ENCODE results near the gene LRMDA. TPM values are rescaled to one million over a fixed set of nuclear protein-coding genes. Genes with fewer than 3 reads are reported as not detected.

LRMDA gene
- polyA plus RNA-seq, 2 of the 4 experiments (the other 2 are of a cell fraction) = 4.6 to 5.2 TPM

GRCh38 chr10:76514321-76514720, 1082.9 kb downstream of the LRMDA start:
- DNase-seq (ENCODE audit: low read depth in 1 of 2, low spot score in 1 of 2) = no peak
- Histone ChIP-seq H3K27ac (no peak overlapping the region), H3K4me3 (no peak overlapping the region), H3K9me3 (no peaks in the 10 kb centered on the region), H3K4me1 (no peaks in the 10 kb centered on the region), H3K4me2 (no peak overlapping the region)
- POLR2A ChIA-PET = no interaction called here
- WGBS (ENCODE audit: missing lambda C conversion rate) = 60% methylated on average over 2 of the region's 2 CpGs
- ATAC-seq = no peak
- TF ChIP-seq SMC3 (IDR thresholded peaks at IDR 0.05) (no peak), RNF2 (IDR thresholded peaks at IDR 0.05; ENCODE audit: borderline replicate concordance, low read depth) (no peak), BCL3 (IDR thresholded peaks at IDR 0.05) (no peak), RAD21 (conservative IDR thresholded peaks at IDR 0.05 in 1 of 2, IDR thresholded peaks at IDR 0.05 in 1 of 2) (no peak), BHLHE40 (IDR thresholded peaks at IDR 0.05; ENCODE audit: low read depth, low read length) (no peak)
- CTCF ChIA-PET = no interaction called here
- no peak for FAIRE-seq

GRCh38 chr10:76514869-76515268, 1083.4 kb downstream of the LRMDA start:
- WGBS (ENCODE audit: missing lambda C conversion rate) = 3% methylated on average over 1 of the region's 1 CpG
- no peak overlapping the region for H3K4me2 ChIP-seq
- FAIRE-seq = no peak
- no peak overlapping the region for H3K4me3 ChIP-seq
- no peaks in the 10 kb centered on the region for H3K4me1 ChIP-seq
- ChIA-PET CTCF (no interaction called here), POLR2A (no interaction called here)
- TF ChIP-seq BCL3 (IDR thresholded peaks at IDR 0.05) (no peak), CBX8 (IDR thresholded peaks at IDR 0.05) (no peak), ZSCAN20 (CRISPR knock-in tag; IDR thresholded peaks at IDR 0.05) (no peak), NPAS2 (CRISPR knock-in tag; IDR thresholded peaks at IDR 0.05; ENCODE audit: borderline replicate concordance) (no peak), HOXB13 (CRISPR knock-in tag; IDR thresholded peaks at IDR 0.05; ENCODE audit: low read depth) (no peak), GATA3 (IDR thresholded peaks at IDR 0.05; ENCODE audit: borderline replicate concordance) (no peak), HOXB5 (CRISPR knock-in tag; IDR thresholded peaks at IDR 0.05) (no peak), ELK1 (IDR thresholded peaks at IDR 0.05; ENCODE audit: low read depth, low read length) (no peak), SMC3 (IDR thresholded peaks at IDR 0.05) (no peak), POLR2AphosphoS2 (conservative IDR thresholded peaks at IDR 0.05; ENCODE audit: low read length) (no peak), MAZ (IDR thresholded peaks at IDR 0.05; ENCODE audit: borderline replicate concordance, low read depth, low read length) (no peak), HOXA7 (CRISPR knock-in tag; IDR thresholded peaks at IDR 0.05) (no peak), KDM5A (IDR thresholded peaks at IDR 0.05) (no peak)
- no peak overlapping the region for H3K27ac ChIP-seq
- no peak for ATAC-seq
- DNase-seq (ENCODE audit: low read depth in 1 of 2, low spot score in 1 of 2) = no peak
- no peaks in the 10 kb centered on the region for H3K9me3 ChIP-seq

GRCh38 chr10:76522547-76522946, 1091.1 kb downstream of the LRMDA start:
- DNase-seq (ENCODE audit: low read depth in 1 of 2, low spot score in 1 of 2) (no peak), ATAC-seq (no peak), FAIRE-seq (no peak)
- Histone ChIP-seq H3K4me1 (no peaks in the 10 kb centered on the region), H3K27ac (no peak overlapping the region), H3K4me3 (no peak overlapping the region), H3K9me3 (no peaks in the 10 kb centered on the region), H3K4me2 (no peak overlapping the region)
- POLR2A ChIA-PET = no interaction called here
- CTCF ChIA-PET = interaction anchor here (1.3 kb wide), 1 partner anchor 462 kb away, joined by 5 read pairs; no protein-coding TSS in a partner anchor
- WGBS (ENCODE audit: missing lambda C conversion rate) = 70% methylated on average over 7 of the region's 7 CpGs
- TF ChIP-seq ZNF302 (CRISPR knock-in tag; IDR thresholded peaks at IDR 0.05) = no peak
- TF ChIP-seq FOSL2 (IDR thresholded peaks at IDR 0.05) = no peak
- no peak for TF ChIP-seq FOSL2 (CRISPR knock-in tag; IDR thresholded peaks at IDR 0.05)
- no peak for TF ChIP-seq CHD4 (IDR thresholded peaks at IDR 0.05; ENCODE audit: borderline replicate concordance)
- no peak for TF ChIP-seq BHLHE40 (IDR thresholded peaks at IDR 0.05; ENCODE audit: low read depth, low read length)
- TF ChIP-seq MAX (IDR thresholded peaks at IDR 0.05) = no peak
- no peak for TF ChIP-seq KDM1A (IDR thresholded peaks at IDR 0.05; ENCODE audit: low read depth)
- no peak for TF ChIP-seq HOXB5 (CRISPR knock-in tag; IDR thresholded peaks at IDR 0.05)
- TF ChIP-seq RAD21 (conservative IDR thresholded peaks at IDR 0.05 in 1 of 2, IDR thresholded peaks at IDR 0.05 in 1 of 2) = no peak
- TF ChIP-seq ELK1 (IDR thresholded peaks at IDR 0.05; ENCODE audit: low read depth, low read length) = no peak
- TF ChIP-seq PBX3 (IDR thresholded peaks at IDR 0.05) = no peak
- TF ChIP-seq CTCF (IDR thresholded peaks at IDR 0.05) = no peak
- TF ChIP-seq ESRRA (IDR thresholded peaks at IDR 0.05; ENCODE audit: borderline replicate concordance, low read length) = no peak
- TF ChIP-seq TFCP2L1 (CRISPR knock-in tag; IDR thresholded peaks at IDR 0.05) = no peak
- no peak for TF ChIP-seq TP53 (CRISPR knock-in tag; IDR thresholded peaks at IDR 0.05)

Data from A549 (cell line).